NCI-H446 (cell line): ENCODE results near the gene KLHL42.
"Not testable (repeated sequence)": the region's sequence is repeated elsewhere in the genome, so short reads cannot be mapped to it uniquely, and the experiment has no call there.

ENCODE experiments used
- DNase-seq, 2 experiments: peaks; one replicate each; lab custom pipeline; 2025; lab: John Stamatoyannopoulos, UW

The KLHL42 gene

GRCh38 chr12:27817766-27818165 lies 37.7 kb downstream of the KLHL42 start:
- no peak for DNase-seq

DNA sequence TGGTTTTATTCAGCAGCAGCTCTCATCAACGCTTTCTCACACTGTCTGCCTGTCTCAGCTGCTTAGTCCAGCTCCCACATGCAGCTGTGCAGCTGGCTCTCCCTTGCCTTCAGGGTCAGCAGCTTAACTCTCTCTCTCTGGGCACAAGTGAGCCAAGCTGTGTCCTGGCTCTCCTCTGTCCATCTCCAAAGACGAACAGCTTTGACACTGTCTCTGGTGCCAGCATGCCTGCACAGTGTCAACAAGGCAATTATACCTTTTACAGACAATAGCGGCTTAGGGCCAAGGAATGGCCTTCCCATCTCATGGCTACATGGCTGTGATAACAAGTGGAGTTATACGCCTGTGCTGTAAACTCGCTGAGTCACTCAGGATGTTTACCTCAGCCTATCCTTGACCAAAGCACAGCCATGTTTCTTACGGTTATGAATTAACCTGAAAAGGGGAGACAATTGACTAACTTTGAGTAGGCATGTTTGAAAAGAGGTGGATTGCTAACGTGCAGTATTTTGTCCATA lies 38.4 kb downstream of the KLHL42 start:
- no peak for DNase-seq

GRCh38 chr12:27820564-27820963 lies 40.5 kb downstream of the KLHL42 start:
- no peak for DNase-seq

DNA sequence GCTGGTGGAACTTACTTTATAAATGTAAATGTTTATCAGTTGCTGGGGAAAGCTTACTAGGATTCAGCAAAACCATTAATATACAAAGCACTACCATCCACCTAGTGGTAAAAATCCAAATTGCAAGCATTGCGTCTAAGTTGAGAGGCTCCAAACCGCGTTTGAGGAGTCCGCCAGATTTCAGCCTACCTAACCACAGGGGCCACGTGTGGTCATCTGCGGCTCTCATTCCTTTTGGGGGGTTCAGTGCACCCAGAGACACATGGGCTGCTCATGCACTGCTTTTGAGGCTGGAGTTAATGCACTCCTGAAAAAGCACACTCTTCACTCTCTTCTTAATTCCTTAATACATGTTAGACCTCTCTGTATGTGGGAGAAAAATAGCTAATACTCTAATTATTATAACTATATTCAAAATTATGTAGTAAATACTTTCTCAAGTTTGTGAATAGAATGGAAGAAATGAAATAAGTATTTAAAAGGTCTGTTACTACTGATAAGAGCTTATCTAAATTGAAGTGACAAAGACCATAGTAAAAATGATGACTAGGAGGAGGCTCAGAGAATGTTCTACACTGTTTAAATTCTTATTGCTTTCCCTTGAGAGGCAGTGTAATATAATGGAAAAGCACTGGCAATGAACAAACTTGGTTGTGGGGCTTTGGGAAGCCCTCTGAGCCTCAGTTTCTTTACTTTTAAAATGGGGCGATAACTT lies 41.4 kb downstream of the KLHL42 start:
- DNase-seq = peak in 1 of 2 experiments; percentile 63

DNA sequence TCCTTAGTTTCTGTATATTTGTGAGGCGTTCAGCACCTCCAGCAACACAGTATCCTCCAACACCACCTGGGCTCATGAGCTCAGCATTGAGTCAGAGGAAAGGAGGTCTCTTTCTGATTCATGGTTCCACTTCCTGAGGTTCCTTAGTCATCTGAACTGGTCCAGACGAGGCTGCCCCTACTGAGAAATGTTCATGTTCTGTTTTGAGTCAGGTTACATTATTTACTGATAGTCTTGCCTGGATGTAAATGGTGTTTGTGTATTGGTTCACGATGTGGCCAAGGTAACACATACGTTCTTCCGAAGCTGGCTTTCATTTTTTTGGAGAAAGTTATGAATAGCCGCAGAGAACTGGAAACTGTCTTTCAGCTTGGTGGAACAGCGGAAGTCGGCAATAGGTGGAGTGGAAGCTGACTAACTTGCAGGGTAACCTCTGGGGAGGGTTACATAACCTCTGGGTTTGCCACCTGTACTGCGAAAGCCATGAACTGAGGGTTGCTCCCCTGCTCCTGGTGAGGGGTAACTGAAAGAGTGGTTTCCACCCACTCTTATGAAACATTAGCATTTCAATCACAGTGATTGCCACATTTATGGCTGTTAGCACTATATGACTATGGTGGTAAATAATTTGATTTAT lies 42.2 kb downstream of the KLHL42 start:
- DNase-seq = no peak

- no peak for DNase-seq
Observed at GRCh38 chr12:27823038-27823437, 43.0 kb downstream of the KLHL42 start.

DNA sequence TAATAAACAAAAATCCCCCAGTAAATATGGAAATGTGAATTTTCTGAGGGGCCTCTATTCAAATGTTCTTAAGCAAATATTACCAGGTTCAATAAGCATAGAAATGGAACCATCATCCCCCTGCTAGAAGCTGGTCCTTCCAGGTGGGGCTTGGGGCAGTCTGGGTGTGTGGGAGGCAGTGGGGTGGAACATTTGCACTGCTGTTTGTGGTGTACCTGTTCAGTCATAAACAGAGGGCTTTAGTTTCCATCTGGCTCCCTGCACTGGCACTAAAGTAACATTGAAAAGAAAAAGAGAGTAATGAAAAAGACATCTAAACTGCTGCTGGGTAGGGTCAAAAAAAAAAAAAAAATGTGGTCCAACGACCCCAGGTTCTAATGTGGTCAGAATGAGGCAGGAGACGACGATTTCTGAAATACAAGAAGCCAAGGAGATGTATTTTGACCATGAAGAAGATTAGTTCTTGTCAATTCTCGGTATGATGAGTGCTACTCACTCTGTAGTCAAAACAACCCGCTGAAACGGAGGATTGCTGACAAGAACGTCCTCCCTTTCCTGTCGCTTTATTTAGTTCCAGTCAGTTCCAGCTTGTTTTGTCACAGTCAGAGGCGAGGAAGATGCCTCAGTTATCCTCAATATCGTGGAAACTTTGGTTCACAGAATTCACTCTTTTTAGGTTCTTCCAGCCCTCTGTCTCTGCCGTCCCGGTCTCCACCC lies 44.3 kb downstream of the KLHL42 start:
- DNase-seq = no peak

DNA sequence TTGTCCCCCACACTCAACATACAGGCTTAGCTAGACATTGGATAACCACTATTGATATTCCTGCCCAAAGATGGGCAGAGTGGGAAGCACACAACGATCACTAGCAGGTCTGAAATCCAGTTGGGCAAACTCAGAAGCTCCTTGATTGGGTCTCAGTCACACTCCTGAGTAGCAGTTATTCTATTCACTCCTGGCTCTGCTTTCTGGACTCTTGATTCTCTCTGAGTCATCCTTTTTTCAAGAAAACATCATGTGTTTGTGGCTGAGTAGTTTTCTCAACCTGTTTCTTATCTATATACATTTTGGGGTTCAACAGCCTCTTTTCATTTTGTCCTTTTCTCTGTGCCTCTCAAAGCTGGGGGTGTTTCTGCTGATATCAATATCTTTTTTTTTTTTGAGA lies 46.0 kb downstream of the KLHL42 start:
- no peak for DNase-seq

GRCh38 chr12:27828196-27828595 lies 48.2 kb downstream of the KLHL42 start:
- DNase-seq = no peak

GRCh38 chr12:27838543-27839185 lies 58.6 kb downstream of the KLHL42 start:
- no peak for DNase-seq

DNA sequence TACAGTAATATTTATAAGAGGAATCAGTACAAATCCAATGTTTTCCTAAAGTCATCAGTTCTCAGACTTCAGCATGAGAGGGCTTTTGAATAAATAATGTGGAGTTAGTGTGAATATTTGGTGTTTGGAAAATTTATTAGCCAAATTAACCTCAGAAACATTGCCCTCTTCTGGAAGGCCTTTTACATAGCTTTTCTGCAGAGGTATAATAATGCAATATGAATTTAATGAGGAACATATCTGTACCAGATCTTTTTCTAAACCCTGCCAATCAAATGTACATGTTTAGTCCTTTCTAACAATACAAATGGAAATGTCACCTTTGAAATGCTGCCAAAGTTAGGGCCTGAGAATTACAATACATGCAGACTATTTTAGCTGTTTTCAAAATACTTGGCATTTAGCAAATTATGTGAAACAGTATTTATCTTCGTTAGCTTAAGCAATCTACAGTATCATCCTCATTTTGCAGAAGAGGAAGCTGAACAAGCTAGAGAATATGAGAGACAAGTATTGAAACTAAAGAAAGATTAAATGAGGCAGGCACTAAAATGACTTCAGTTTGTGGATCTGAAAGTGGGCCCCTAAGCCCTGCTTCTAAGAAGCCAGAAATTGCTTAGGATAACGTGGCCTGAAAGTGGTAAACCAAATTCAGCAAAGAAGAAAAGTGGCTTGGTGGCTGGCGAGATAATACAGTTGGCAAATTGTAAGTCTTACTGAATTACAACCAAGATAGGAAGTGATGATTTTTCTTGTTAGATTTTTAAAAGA lies 60.4 kb downstream of the KLHL42 start:
- DNase-seq = no peak

GRCh38 chr12:27841392-27841882 lies 61.4 kb downstream of the KLHL42 start:
- no peak for DNase-seq

- no peak for DNase-seq
Observed at GRCh38 chr12:27843714-27844245, 63.7 kb downstream of the KLHL42 start.

DNA sequence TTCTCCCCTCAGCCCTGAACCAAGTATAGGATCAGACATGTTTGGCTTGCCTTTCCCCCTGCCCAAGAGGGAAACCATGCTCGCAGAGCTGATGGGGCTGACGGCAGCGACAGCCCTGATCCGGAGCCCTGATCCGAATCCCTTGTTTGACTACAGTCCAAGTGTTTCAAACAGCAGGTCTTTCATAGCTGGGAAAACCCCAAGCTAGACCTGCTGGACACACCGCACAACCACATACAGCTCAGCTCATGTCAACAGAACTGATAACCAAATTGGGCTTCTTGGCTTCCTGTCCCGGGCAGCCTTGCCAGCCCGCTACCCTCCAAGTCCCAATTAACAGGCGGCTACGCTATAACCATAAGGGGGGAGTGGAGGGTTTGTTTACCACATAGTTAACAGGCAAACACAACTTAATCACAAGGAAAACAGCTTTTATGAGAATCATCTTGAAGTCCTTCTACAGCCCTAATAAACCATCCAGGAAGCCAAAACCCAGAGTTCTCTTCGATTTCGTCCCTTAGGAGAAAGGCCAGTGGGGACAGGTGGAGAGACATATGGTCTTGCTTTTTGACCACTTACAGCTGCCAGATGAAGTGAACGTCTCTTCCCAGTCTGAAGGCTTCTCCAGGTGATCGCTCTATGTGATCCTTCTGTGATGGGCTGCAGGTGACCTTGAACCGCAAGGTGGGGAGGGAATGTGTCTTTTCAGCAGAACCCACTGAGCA lies 64.5 kb downstream of the KLHL42 start:
- DNase-seq = peak in 1 of 2 experiments; percentile 27

DNA sequence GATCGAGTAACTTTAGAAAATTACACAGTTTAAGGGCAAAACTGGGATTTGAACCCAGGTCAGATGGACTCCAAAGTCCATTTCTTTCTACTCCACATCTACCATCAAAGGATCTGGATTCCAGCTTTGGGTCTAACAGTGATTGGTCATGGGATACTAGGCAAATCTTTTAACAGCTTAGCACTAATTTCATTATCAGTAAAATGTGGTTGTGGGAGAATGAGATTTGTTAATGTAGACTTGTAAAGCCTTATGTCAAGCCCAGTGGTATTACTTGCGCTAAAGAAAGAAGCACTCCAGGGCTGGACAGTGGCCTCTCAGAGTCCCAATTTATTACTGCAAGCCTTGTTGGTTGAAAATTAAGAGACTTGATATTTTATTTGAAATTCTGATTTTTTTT lies 65.2 kb downstream of the KLHL42 start:
- no peak for DNase-seq

- not testable (repeated sequence) for DNase-seq
Observed at GRCh38 chr12:27845706-27846105, 65.7 kb downstream of the KLHL42 start.

- DNase-seq = not testable (repeated sequence)
Observed at GRCh38 chr12:27847293-27847692, 67.3 kb downstream of the KLHL42 start.

DNA sequence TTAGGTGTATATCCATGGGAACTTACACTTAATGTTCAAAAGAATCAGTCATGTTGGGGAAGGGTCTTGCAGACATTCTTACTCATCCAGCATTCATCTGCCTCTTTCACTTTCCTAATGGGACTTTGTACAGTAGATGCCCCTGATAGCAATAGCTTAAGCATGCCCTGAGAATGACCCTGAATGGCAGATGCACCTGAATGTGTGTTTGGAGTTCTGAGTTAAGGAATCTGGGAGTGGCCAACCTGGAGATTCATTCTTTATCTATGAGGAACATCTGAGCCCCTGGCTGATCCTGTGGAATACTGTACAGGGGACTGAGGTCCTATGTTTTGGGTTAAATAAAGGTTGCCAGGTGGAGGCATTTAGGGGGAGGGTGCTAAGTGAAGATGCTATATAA lies 71.3 kb downstream of the KLHL42 start:
- no peak for DNase-seq

GRCh38 chr12:27852117-27852516 lies 72.1 kb downstream of the KLHL42 start:
- no peak for DNase-seq
